VCaP (cell line): ENCODE results near the gene RIC3.

Experiments used
- H3K27ac ChIP-seq: fragments of 450-650 bp; 2 replicates; pipeline ENCODE4 v1.5.1; 2017
- CTCF ChIP-seq: fragments of 450-650 bp; conservative IDR thresholded peaks from 2 replicates; pipeline ENCODE4 v1.5.1; 2017; ENCODE audit warnings: mild to moderate bottlenecking, moderate library complexity

RIC3 gene

GRCh38 chr11:8098361-8098760 is 70.5 kb downstream of the RIC3 start:
- H3K27ac ChIP-seq: no peak overlapping the region
- TF ChIP-seq CTCF: no peak

GRCh38 chr11:8097926-8098325 is 70.9 kb downstream of the RIC3 start:
- no peak overlapping the region for H3K27ac ChIP-seq
- TF ChIP-seq CTCF: no peak

DNA sequence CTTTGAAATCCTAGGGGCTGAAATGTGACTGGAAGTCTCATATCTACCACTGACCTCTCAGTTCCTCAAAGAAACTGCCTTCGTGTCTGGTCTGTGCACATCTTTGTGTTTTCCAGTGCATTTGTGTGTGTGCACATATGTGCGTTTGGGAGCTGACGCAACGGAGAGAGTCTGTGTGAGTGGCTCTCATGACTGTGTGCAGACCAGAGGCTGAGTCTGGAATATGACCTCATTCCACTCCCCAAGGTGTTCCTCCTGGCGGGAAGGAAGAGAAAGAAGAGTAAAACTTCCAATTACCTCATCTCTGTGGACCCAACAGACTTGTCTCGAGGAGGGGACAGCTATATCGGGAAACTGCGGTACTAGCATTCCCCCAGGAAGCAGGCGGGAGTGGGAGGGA is 71.4 kb downstream of the RIC3 start:
- H3K27ac ChIP-seq: no peak overlapping the region
- no peak for TF ChIP-seq CTCF

DNA sequence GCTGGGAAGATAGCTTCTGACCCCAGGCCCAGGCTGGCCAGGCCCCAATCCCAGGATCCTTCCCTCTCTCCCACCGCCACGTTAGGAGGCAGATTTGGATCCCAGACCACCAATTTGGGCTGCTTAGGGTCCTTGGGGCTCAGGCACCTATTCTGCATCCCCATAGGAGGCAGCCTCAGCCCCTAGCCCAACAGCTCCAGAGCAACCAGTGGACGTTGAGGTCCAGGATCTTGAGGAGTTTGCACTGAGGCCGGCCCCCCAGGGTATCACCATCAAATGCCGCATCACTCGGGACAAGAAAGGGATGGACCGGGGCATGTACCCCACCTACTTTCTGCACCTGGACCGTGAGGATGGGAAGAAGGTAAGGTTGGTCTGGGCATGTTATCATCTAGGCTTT is 71.8 kb downstream of the RIC3 start:
- TF ChIP-seq CTCF: no peak
- no peak overlapping the region for H3K27ac ChIP-seq

GRCh38 chr11:8096575-8096974 is 72.2 kb downstream of the RIC3 start:
- TF ChIP-seq CTCF: no peak
- no peak overlapping the region for H3K27ac ChIP-seq

DNA sequence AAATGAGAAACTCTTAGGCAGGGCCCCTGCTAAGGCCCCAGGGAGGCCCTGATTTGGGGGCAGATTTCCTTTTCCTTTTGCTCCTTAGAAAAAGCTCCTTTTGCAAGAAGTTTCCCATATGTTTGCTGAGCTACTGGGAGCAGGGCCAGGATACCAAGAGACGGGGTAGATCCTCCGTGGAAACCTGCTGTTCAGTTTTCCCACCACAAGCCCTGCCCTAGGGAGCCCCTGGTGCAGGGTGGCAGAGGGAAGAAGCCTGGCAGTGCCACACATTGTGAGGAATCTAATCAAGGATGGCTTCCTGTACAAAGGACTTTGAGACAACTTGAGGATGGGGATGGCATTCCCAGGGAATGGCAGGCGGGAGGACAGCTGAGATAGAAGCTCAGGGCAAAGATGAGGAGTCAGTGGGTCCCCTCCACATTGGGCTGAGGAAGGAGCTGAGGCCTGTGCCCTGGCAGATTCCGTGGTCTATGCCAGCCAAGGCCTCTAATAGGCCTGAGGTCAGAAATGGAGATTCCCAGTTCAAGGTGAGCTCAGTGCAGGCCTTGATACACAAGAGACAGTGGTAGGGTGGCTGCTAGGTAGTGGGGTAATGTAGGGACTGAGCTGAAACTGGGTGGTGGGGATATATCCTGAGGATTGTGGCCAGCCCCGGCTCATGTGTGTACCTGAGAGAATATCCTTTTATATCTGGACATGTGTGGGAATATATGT is 72.9 kb downstream of the RIC3 start:
- H3K27ac ChIP-seq: no peak overlapping the region
- no peak for TF ChIP-seq CTCF

DNA sequence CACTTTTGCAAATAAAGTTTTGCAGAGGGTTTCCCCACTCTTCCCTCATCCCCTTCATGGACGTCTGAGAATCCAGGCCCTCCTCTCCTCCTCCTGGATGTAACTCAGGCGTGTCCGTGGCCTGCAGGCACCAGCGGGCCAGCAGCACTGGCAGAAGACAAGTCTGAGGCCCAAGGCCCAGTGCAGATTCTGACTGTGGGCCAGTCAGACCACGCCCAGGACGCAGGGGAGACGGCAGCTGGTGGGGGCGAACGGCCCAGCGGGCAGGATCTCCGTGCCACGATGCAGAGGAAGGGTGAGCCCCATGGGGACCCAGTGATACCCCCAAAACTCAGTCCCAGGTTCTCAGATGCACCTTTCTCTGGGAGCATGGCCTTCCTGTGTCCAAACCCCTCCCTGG is 73.5 kb downstream of the RIC3 start:
- TF ChIP-seq CTCF: no peak
- H3K27ac ChIP-seq: no peak overlapping the region
